ENCODE data around the gene ALCAM. TPM values are rescaled to one million over a fixed set of nuclear protein-coding genes. Genes with fewer than 3 reads are reported as not detected.

ALCAM gene
- total RNA-seq, 1 donor from 2014 or later: 88.3 TPM

- DNase-seq (ENCODE audit: low read depth, low spot score): no peak
Observed at GRCh38 chr3:105427332-105427731, 60.6 kb downstream of the ALCAM start.

GRCh38 chr3:105429034-105429762, 62.5 kb downstream of the ALCAM start:
- no peak for DNase-seq (ENCODE audit: low read depth, low spot score)

- no peak for DNase-seq (ENCODE audit: low read depth, low spot score)
Observed at GRCh38 chr3:105430455-105430854, 63.7 kb downstream of the ALCAM start.

- DNase-seq (ENCODE audit: low read depth, low spot score): no peak
Observed at GRCh38 chr3:105431200-105431599, 64.5 kb downstream of the ALCAM start.

- DNase-seq (ENCODE audit: low read depth, low spot score): no peak
Observed at GRCh38 chr3:105435277-105435676, 68.6 kb downstream of the ALCAM start.

- DNase-seq (ENCODE audit: low read depth, low spot score): no peak
Observed at GRCh38 chr3:105436687-105437086, 70.0 kb downstream of the ALCAM start.

GRCh38 chr3:105440113-105440512, 73.4 kb downstream of the ALCAM start:
- no peak for DNase-seq (ENCODE audit: low read depth, low spot score)

- no peak for DNase-seq (ENCODE audit: low read depth, low spot score)
Observed at GRCh38 chr3:105444725-105445124, 78.0 kb downstream of the ALCAM start.

- no peak for DNase-seq (ENCODE audit: low read depth, low spot score)
Observed at GRCh38 chr3:105448338-105448982, 81.8 kb downstream of the ALCAM start.

- no peak for DNase-seq (ENCODE audit: low read depth, low spot score)
Observed at GRCh38 chr3:105449414-105449813, 82.7 kb downstream of the ALCAM start.

- DNase-seq (ENCODE audit: low read depth, low spot score): no peak
Observed at GRCh38 chr3:105456017-105456416, 89.3 kb downstream of the ALCAM start.

- DNase-seq (ENCODE audit: low read depth, low spot score): no peak
Observed at GRCh38 chr3:105458518-105459215, 92.0 kb downstream of the ALCAM start.

- DNase-seq (ENCODE audit: low read depth, low spot score): no peak
Observed at GRCh38 chr3:105459566-105460290, 93.0 kb downstream of the ALCAM start.

- DNase-seq (ENCODE audit: low read depth, low spot score): no peak
Observed at GRCh38 chr3:105463620-105464019, 96.9 kb downstream of the ALCAM start.

- DNase-seq (ENCODE audit: low read depth, low spot score): no peak
Observed at GRCh38 chr3:105465251-105465853, 98.6 kb downstream of the ALCAM start.

- no peak for DNase-seq (ENCODE audit: low read depth, low spot score)
Observed at GRCh38 chr3:105466072-105466471, 99.4 kb downstream of the ALCAM start.

- no peak for DNase-seq (ENCODE audit: low read depth, low spot score)
Observed at GRCh38 chr3:105466495-105467404, 100.0 kb downstream of the ALCAM start.

GRCh38 chr3:105470851-105471250, 104.1 kb downstream of the ALCAM start:
- no peak for DNase-seq (ENCODE audit: low read depth, low spot score)

- DNase-seq (ENCODE audit: low read depth, low spot score): no peak
Observed at GRCh38 chr3:105473521-105474223, 107.0 kb downstream of the ALCAM start.

- no peak for DNase-seq (ENCODE audit: low read depth, low spot score)
Observed at GRCh38 chr3:105480768-105481167, 114.1 kb downstream of the ALCAM start.

Measured in pulmonary artery endothelial cell (primary cell).